ENCODE measurements around the gene ZNF77.

The ZNF77 gene

GRCh38 chr19:2960120-2960519 lies 15.3 kb upstream of the ZNF77 start:
- TF ChIP-seq, protein P1, sequence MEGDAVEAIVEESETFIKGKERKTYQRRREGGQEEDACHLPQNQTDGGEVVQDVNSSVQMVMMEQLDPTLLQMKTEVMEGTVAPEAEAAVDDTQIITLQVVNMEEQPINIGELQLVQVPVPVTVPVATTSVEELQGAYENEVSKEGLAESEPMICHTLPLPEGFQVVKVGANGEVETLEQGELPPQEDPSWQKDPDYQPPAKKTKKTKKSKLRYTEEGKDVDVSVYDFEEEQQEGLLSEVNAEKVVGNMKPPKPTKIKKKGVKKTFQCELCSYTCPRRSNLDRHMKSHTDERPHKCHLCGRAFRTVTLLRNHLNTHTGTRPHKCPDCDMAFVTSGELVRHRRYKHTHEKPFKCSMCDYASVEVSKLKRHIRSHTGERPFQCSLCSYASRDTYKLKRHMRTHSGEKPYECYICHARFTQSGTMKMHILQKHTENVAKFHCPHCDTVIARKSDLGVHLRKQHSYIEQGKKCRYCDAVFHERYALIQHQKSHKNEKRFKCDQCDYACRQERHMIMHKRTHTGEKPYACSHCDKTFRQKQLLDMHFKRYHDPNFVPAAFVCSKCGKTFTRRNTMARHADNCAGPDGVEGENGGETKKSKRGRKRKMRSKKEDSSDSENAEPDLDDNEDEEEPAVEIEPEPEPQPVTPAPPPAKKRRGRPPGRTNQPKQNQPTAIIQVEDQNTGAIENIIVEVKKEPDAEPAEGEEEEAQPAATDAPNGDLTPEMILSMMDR (IDR thresholded peaks at IDR 0.05; ENCODE audit: low read depth, low read length) = no peak
- no peak overlapping the region for H3K4me3 ChIP-seq (ENCODE audit: low read depth, low read length)

- TF ChIP-seq, protein P1 (IDR thresholded peaks at IDR 0.05; ENCODE audit: low read depth, low read length) = no peak
Observed at GRCh38 chr19:2957160-2957559, 12.4 kb upstream of the ZNF77 start.

DNA sequence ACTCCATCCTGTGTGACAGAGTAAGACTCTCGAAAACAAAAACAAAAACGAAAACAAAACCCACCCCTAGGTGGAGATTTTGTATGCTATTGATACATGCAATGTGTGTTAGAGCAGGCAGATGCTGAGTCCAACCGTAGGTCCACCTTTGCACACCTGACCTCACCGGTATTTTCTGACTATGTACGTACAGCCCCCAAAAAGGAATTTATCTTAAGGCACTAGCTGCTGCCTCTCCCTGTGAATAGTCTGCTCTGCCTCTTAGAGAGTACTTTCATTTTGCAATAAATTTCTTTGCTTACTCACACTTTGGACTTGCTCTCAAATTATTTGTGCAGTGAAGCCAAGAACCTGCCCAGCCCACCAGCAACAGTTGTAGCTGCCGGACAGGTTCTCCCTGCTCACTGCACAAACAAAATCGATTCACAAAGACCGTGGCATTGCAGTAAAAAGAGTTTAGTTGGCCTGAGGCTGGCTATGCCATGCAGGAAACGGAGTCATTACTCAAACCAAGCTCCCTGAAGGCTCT lies 8.2 kb upstream of the ZNF77 start:
- TF ChIP-seq, protein P1 (IDR thresholded peaks at IDR 0.05; ENCODE audit: low read depth, low read length) = no peak
- H3K4me3 ChIP-seq (ENCODE audit: low read depth, low read length) = peak overlapping the region; percentile 20; the same call in 1 of the 2 replicates

More at GRCh38 chr19:2957160-2957559, 12.4 kb upstream of the ZNF77 start:
- H3K4me3 ChIP-seq (ENCODE audit: low read depth, low read length) = no peak overlapping the region

GRCh38 chr19:2950286-2951124 lies 5.7 kb upstream of the ZNF77 start:
- TF ChIP-seq, protein P1 (IDR thresholded peaks at IDR 0.05; ENCODE audit: low read depth, low read length) = no peak
- peak overlapping the region; percentile 98 for H3K4me3 ChIP-seq (ENCODE audit: low read depth, low read length)

DNA sequence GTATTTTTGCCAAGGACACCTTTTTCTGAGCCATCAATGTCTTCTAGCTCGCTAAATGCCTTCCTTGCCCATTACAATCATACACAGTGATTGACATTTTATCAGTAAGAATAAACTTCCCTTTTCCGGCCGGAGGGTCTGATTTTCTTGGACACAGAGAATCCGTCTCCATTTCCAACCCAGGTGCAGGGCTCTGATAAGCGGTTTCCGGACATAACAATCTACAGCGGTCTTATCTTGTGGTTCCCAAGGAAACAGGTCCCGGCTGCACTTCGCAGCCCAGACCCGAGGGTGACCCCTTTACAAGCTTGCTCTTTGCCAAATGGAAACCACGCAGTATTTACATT lies 5.1 kb upstream of the ZNF77 start:
- H3K4me3 ChIP-seq (ENCODE audit: low read depth, low read length) = peak overlapping the region; percentile 98
- TF ChIP-seq, protein P1 (IDR thresholded peaks at IDR 0.05; ENCODE audit: low read depth, low read length) = no peak

DNA sequence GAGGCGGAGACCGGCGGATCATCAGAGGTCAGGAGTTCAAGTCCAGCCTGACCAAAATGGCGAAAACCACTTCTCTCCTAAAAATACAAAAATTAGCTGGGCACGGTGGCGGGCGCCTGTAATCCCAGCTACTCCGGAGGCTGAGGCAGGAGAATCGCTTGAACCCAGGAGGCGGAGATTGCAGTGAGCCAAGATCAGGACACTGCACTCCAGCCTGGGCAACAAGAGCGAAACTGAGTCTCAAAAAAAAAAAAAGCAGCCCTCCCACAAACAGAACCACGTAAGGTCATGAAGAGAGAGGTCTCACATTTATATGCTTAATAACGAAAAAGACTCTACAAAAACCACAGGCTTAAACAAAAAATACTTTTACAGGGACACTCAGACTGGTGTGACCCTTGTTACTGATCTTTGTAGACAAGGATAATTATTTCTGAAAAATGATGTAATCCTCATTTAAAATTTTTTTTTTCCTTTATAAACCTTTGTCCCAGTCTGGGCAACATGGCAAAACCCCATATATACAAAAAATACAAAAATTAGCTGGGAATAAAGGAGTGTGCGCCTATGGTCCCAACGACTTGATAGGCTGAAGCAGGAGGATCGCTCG lies 909 bp upstream of the ZNF77 start:
- H3K4me3 ChIP-seq (ENCODE audit: low read depth, low read length) = peak overlapping the region; percentile 90
- TF ChIP-seq, protein P1 (IDR thresholded peaks at IDR 0.05; ENCODE audit: low read depth, low read length) = no peak

DNA sequence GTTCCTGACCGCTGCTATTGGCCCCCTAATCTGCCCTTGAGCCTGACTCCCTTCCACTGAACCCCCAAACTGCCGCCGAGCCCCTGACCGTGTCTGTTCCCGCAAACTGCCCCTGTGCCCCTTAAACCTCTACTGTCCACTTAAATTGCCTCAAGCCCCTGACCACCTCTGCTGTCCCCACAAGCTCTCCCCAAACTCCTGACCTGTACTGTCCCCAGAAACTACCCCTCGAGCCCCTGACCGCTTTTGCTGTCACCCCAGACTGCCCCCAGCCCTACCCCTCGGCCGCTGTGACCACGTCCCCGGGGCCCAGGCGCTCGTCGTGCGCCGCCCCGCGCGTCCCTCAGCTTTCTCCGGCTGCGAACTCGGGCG lies 382 bp downstream of the ZNF77 start:
- H3K4me3 ChIP-seq (ENCODE audit: low read depth, low read length) = peak overlapping the region; percentile 90
- TF ChIP-seq, protein P1 (IDR thresholded peaks at IDR 0.05; ENCODE audit: low read depth, low read length) = no peak
